Esophagus squamous epithelium (tissue), 5 donors: ENCODE measurements around the gene DUSP22. TPM values are rescaled to one million over a fixed set of nuclear protein-coding genes. Genes with fewer than 3 reads are reported as not detected.
"Not testable (repeated sequence)": the region's sequence is repeated elsewhere in the genome, so short reads cannot be mapped to it uniquely, and the experiment has no call there.

Experiments
- DNase-seq: peaks from one replicate; lab custom pipeline; 2025; lab: John Stamatoyannopoulos, UW
- H3K27ac ChIP-seq, 4 donors: fragments of 200-600 bp; sonication (generic); one replicate each; pipeline ENCODE4 v1.5.1; 2016 to 2019; ENCODE audit warnings: mild to moderate bottlenecking in 1 of 4
- H3K27me3 ChIP-seq, 4 donors: fragments of 200-600 bp; sonication (generic); 1 replicate in 3 of 4; 2 replicates in 1 of 4; pipeline versions ENCODE4 v1.5.1 to v1.6.0; 2017 to 2021; ENCODE audit warnings: antibody characterized with exemption in 1 of 4
- H3K36me3 ChIP-seq, 3 donors: fragments of 200-600 bp; sonication (generic); one replicate each; pipeline ENCODE4 v1.5.1; 2016 to 2019
- H3K4me1 ChIP-seq, 3 donors: fragments of 200-600 bp; sonication (generic); one replicate each; pipeline ENCODE4 v1.5.1; 2017 to 2019
- H3K4me3 ChIP-seq, 4 donors: fragments of 200-600 bp; sonication (generic); 1 replicate in 3 of 4; 2 replicates in 1 of 4; pipeline ENCODE4 v1.5.1; 2016 to 2019; ENCODE audit warnings: mild to moderate bottlenecking in 2 of 4, moderate library complexity in 1 of 4
- H3K9me3 ChIP-seq, 3 donors: fragments of 200-600 bp; sonication (generic); one replicate each; pipeline ENCODE4 v1.5.1; 2016 to 2019
- CTCF ChIP-seq, 6 experiments: fragments of 450-650 bp in 4 of 6; fragments of 200-600 bp in 2 of 6; sonication (generic) in 2 of 6; IDR thresholded peaks; one replicate each; pipeline ENCODE4 v1.5.1; 2016 to 2019; ENCODE audit warnings: antibody characterized with exemption in 6 of 6, mild to moderate bottlenecking in 4 of 6, moderate library complexity in 4 of 6
- POLR2A ChIP-seq, 4 donors: fragments of 450-650 bp; IDR thresholded peaks; one replicate each; pipeline ENCODE4 v1.6.1; 2017; ENCODE audit warnings: antibody characterized with exemption in 4 of 4, mild to moderate bottlenecking in 4 of 4, moderate library complexity in 3 of 4
- WGBS, 2 donors: methylation state at CpG; one replicate each; pipeline ENCODE4 v1.1.5; 2018; 5-methylcytosine and 5-hydroxymethylcytosine counted together
- intact Hi-C: fragments of 100-400 bp; cut with DNase I; formaldehyde crosslinking; loops from one replicate; pipeline ENCODE4 v1.15.0; 2022
- total RNA-seq, 4 donors: library from RNA; depleted of rRNA; stranded (reverse); fragments of >200 nt; gene quantifications; one replicate each; pipeline ENCODE4 v1.1.0, GENCODE V29; 2016
- donor health status: DM: yes; HTN: yes; CAD: no.

DUSP22 gene
- total RNA-seq, 4 donors from 2014 or later, result 34.2 to 54.6 (median 45.2) TPM

- Histone ChIP-seq H3K9me3 (no peaks in the 10 kb centered on the region), H3K27me3 (peaks cover 0 to 91% (median 2%) of the 10 kb centered on the region in 4 donors), H3K4me1 (peaks cover 0 to 10% (median 0%) of the 10 kb centered on the region in 3 donors), H3K4me3 (no peak overlapping the region), H3K36me3 (no peaks in the 10 kb centered on the region), H3K27ac (no peak overlapping the region)
- intact Hi-C loops, result no loop called here
- no peak for DNase-seq
- WGBS, 2 donors, result 70 to 75% methylated on average over 8 of the region's 8 CpGs
- TF ChIP-seq POLR2A (IDR thresholded peaks at IDR 0.05) (no peak), CTCF (IDR thresholded peaks at IDR 0.05) (no peak)
These were observed 82.7 kb downstream of the DUSP22 start for GRCh38 chr6:374956-375355.

- H3K4me3 ChIP-seq, result no peak overlapping the region
- intact Hi-C loops, result no loop called here
- peaks cover 0 to 10% (median 0%) of the 10 kb centered on the region in 3 donors for H3K4me1 ChIP-seq
- no peaks in the 10 kb centered on the region for H3K9me3 ChIP-seq
- no peaks in the 10 kb centered on the region for H3K36me3 ChIP-seq
- TF ChIP-seq POLR2A (IDR thresholded peaks at IDR 0.05) (no peak), CTCF (IDR thresholded peaks at IDR 0.05) (no peak)
- 76% methylated on average over 10 of the region's 10 CpGs for WGBS, 2 donors
- no peak for DNase-seq
- no peak overlapping the region for H3K27ac ChIP-seq
- H3K27me3 ChIP-seq, result peaks cover 0 to 95% (median 2%) of the 10 kb centered on the region in 4 donors
These were observed 84.7 kb downstream of the DUSP22 start for GRCh38 chr6:376827-377640.

GRCh38 chr6:377641-378020 is 85.3 kb downstream of the DUSP22 start:
- H3K4me1 ChIP-seq, H3K27ac ChIP-seq, H3K36me3 ChIP-seq, DNase-seq, H3K9me3 ChIP-seq, H3K4me3 ChIP-seq, intact Hi-C loops: not testable (repeated sequence)
- peaks cover 0 to 95% (median 2%) of the 10 kb centered on the region in 4 donors for H3K27me3 ChIP-seq
- 86 to 88% methylated on average over 13 of the region's 13 CpGs for WGBS, 2 donors

- TF ChIP-seq CTCF (IDR thresholded peaks at IDR 0.05) (no peak), POLR2A (IDR thresholded peaks at IDR 0.05) (no peak)
- peaks cover 0 to 10% (median 0%) of the 10 kb centered on the region in 3 donors for H3K4me1 ChIP-seq
- no peaks in the 10 kb centered on the region for H3K36me3 ChIP-seq
- H3K27ac ChIP-seq, result no peak overlapping the region
- 77 to 80% methylated on average over 24 of the region's 24 CpGs for WGBS, 2 donors
- no peaks in the 10 kb centered on the region for H3K9me3 ChIP-seq
- intact Hi-C loops, result no loop called here
- peaks cover 0 to 95% (median 2%) of the 10 kb centered on the region in 4 donors for H3K27me3 ChIP-seq
- no peak overlapping the region for H3K4me3 ChIP-seq
- no peak for DNase-seq
These were observed 86.0 kb downstream of the DUSP22 start for GRCh38 chr6:378090-378957.

- Histone ChIP-seq H3K4me3 (no peak overlapping the region), H3K4me1 (peaks cover 0 to 10% (median 0%) of the 10 kb centered on the region in 3 donors), H3K36me3 (no peaks in the 10 kb centered on the region), H3K27ac (no peak overlapping the region), H3K9me3 (no peaks in the 10 kb centered on the region), H3K27me3 (peaks cover 0 to 95% (median 0%) of the 10 kb centered on the region in 4 donors)
- DNase-seq, result no peak
- intact Hi-C loops, result no loop called here
- TF ChIP-seq CTCF (IDR thresholded peaks at IDR 0.05), result no peak
- no peak for TF ChIP-seq POLR2A (IDR thresholded peaks at IDR 0.05)
- WGBS, 2 donors, result 67 to 85% methylated on average over 10 to 11 of the region's 11 CpGs
These were observed 86.7 kb downstream of the DUSP22 start for GRCh38 chr6:378958-379409.
